Measurements from ENCODE around the gene ST8SIA5. TPM values are rescaled to one million over a fixed set of nuclear protein-coding genes. Genes with fewer than 3 reads are reported as not detected.
A peak's percentile ranks its signal among the peaks of the same experiment; 100 is the strongest.

Gene ST8SIA5
- polyA plus RNA-seq, 1 experiment: not detected

- POLR2A ChIA-PET: interaction anchor here (0.6 kb wide), 1 partner anchor 132 kb away, joined by 3 read pairs; no protein-coding TSS in a partner anchor
- CTCF ChIA-PET: no interaction called here
- TF ChIP-seq CTCF (IDR thresholded peaks at IDR 0.05; ENCODE audit: insufficient read depth, low read depth, low read length): no peak
- 0 out of 2 replicates have a peak, but pooled peaks cover 1% of the 10 kb centered on the region for H3K27me3 ChIP-seq (ENCODE audit: control insufficient read depth, insufficient read depth, low read length)
- DNase-seq (ENCODE audit: low read depth): no peak
- H3K36me3 ChIP-seq (ENCODE audit: control insufficient read depth, insufficient read depth, low read length): no peaks in the 10 kb centered on the region
- no peak overlapping the region for H3K4me3 ChIP-seq (ENCODE audit: low read depth, low read length)
These were observed 40.0 kb downstream of the ST8SIA5 start for GRCh38 chr18:46716827-46717226.

GRCh38 chr18:46716336-46716735, 40.5 kb downstream of the ST8SIA5 start:
- DNase-seq (ENCODE audit: low read depth): no peak
- H3K4me3 ChIP-seq (ENCODE audit: low read depth, low read length): no peak overlapping the region
- no peak for TF ChIP-seq CTCF (IDR thresholded peaks at IDR 0.05; ENCODE audit: insufficient read depth, low read depth, low read length)
- ChIA-PET CTCF (no interaction called here), POLR2A (no interaction called here)
- no peaks in the 10 kb centered on the region for H3K36me3 ChIP-seq (ENCODE audit: control insufficient read depth, insufficient read depth, low read length)
- 0 out of 2 replicates have a peak, but pooled peaks cover 1% of the 10 kb centered on the region for H3K27me3 ChIP-seq (ENCODE audit: control insufficient read depth, insufficient read depth, low read length)

- no peak for DNase-seq (ENCODE audit: low read depth)
- Histone ChIP-seq H3K4me3 (ENCODE audit: low read depth, low read length) (no peak overlapping the region), H3K27me3 (ENCODE audit: control insufficient read depth, insufficient read depth, low read length) (0 out of 2 replicates have a peak, but pooled peaks cover 1% of the 10 kb centered on the region), H3K36me3 (ENCODE audit: control insufficient read depth, insufficient read depth, low read length) (no peaks in the 10 kb centered on the region)
- POLR2A ChIA-PET: no interaction called here
- CTCF ChIA-PET: no interaction called here
- no peak for TF ChIP-seq CTCF (IDR thresholded peaks at IDR 0.05; ENCODE audit: insufficient read depth, low read depth, low read length)
These were observed 41.8 kb downstream of the ST8SIA5 start for GRCh38 chr18:46715062-46715461.

DNA sequence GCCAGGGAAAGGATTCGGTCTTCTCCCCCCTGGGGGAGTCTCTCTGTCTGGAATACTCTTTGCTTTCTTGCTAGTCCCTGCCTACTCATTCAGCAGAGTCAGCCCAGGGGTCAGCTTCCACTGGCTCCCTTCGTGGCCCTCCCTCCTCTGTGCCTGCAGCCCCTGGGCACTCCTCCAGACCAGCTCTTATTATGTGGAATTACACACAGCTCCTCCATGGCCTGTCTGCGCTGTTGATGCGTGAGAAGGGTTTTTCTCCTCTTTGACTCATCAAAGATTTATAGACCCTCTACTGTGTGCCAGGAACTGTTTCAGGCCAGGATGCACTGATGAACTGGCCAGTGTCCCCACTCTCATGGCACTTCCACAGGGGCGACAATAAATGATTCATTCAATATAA, 44.4 kb downstream of the ST8SIA5 start:
- 0 out of 2 replicates have a peak, but pooled peaks cover 1% of the 10 kb centered on the region for H3K27me3 ChIP-seq (ENCODE audit: control insufficient read depth, insufficient read depth, low read length)
- ChIA-PET CTCF (interaction anchor here (0.6 kb wide), 1 partner anchor 37 kb away, joined by 3 read pairs; no protein-coding TSS in a partner anchor), POLR2A (no interaction called here)
- no peak overlapping the region for H3K4me3 ChIP-seq (ENCODE audit: low read depth, low read length)
- TF ChIP-seq CTCF (IDR thresholded peaks at IDR 0.05; ENCODE audit: insufficient read depth, low read depth, low read length): no peak
- DNase-seq (ENCODE audit: low read depth): peak; percentile 75
- H3K36me3 ChIP-seq (ENCODE audit: control insufficient read depth, insufficient read depth, low read length): no peaks in the 10 kb centered on the region

DNA sequence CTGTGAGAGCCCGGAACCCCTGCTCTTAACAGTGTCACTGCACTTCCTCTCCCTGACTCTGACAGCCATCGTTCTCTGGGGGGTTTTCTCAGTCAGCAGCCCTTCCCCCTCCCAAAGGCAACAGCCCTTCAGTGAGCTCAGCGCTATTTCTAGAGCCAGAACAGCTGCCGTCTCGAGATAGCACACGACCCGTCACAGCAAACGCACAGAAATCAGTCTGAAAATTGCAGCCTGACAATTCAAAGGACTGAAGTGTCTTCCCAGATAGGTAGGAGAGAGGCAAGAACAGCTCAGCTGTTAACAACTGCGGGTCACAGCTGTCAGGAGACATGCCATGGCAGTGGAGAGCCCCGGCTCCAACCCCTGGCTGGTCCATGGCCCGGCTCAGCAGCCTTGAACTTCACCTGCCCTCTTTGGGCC, 45.4 kb downstream of the ST8SIA5 start:
- Histone ChIP-seq H3K36me3 (ENCODE audit: control insufficient read depth, insufficient read depth, low read length) (no peaks in the 10 kb centered on the region), H3K27me3 (ENCODE audit: control insufficient read depth, insufficient read depth, low read length) (0 out of 2 replicates have a peak, but pooled peaks cover 1% of the 10 kb centered on the region), H3K4me3 (ENCODE audit: low read depth, low read length) (no peak overlapping the region)
- ChIA-PET POLR2A (no interaction called here), CTCF (no interaction called here)
- no peak for DNase-seq (ENCODE audit: low read depth)
- no peak for TF ChIP-seq CTCF (IDR thresholded peaks at IDR 0.05; ENCODE audit: insufficient read depth, low read depth, low read length)
